ENCODE data around the gene APBB2.
"Not testable (repeated sequence)": the region's sequence is repeated elsewhere in the genome, so short reads cannot be mapped to it uniquely, and the experiment has no call there.

Gene APBB2

GRCh38 chr4:40927074-40927473, 287.3 kb downstream of the APBB2 start:
- DNase-seq, result no peak

- no peak for DNase-seq
These were observed 289.6 kb downstream of the APBB2 start for GRCh38 chr4:40924793-40925117.

GRCh38 chr4:40924096-40924792, 290.1 kb downstream of the APBB2 start:
- peak; percentile 14 for DNase-seq

- DNase-seq, result no peak
These were observed 290.8 kb downstream of the APBB2 start for GRCh38 chr4:40923316-40924095.

- not testable (repeated sequence) for DNase-seq
These were observed 294.4 kb downstream of the APBB2 start for GRCh38 chr4:40919976-40920375.

GRCh38 chr4:40918330-40918729, 296.0 kb downstream of the APBB2 start:
- DNase-seq, result no peak

GRCh38 chr4:40916880-40917279, 297.5 kb downstream of the APBB2 start:
- no peak for DNase-seq

- no peak for DNase-seq
These were observed 298.2 kb downstream of the APBB2 start for GRCh38 chr4:40916218-40916555.

- no peak for DNase-seq
These were observed 298.8 kb downstream of the APBB2 start for GRCh38 chr4:40915318-40916217.

GRCh38 chr4:40912460-40913184, 301.7 kb downstream of the APBB2 start:
- DNase-seq, result no peak

GRCh38 chr4:40910706-40911105, 303.6 kb downstream of the APBB2 start:
- no peak for DNase-seq

- no peak for DNase-seq
These were observed 304.9 kb downstream of the APBB2 start for GRCh38 chr4:40909363-40909876.

GRCh38 chr4:40908702-40909362, 305.5 kb downstream of the APBB2 start:
- no peak for DNase-seq

- no peak for DNase-seq
These were observed 306.0 kb downstream of the APBB2 start for GRCh38 chr4:40908297-40908696.

GRCh38 chr4:40905414-40905813, 308.9 kb downstream of the APBB2 start:
- DNase-seq, result no peak

GRCh38 chr4:40900531-40900930, 313.8 kb downstream of the APBB2 start:
- DNase-seq, result not testable (repeated sequence)

- no peak for DNase-seq
These were observed 316.7 kb downstream of the APBB2 start for GRCh38 chr4:40897557-40898203.

GRCh38 chr4:40890764-40891163, 323.6 kb downstream of the APBB2 start:
- no peak for DNase-seq

GRCh38 chr4:40890199-40890598, 324.1 kb downstream of the APBB2 start:
- no peak for DNase-seq

- DNase-seq, result no peak
These were observed 325.4 kb downstream of the APBB2 start for GRCh38 chr4:40888933-40889332.

- DNase-seq, result no peak
These were observed 326.6 kb downstream of the APBB2 start for GRCh38 chr4:40887764-40888131.

Measured in activated gamma-delta T cell (primary cell).